Smooth muscle cell (in vitro differentiated cells): ENCODE results near the gene MYEOV. TPM values are rescaled to one million over a fixed set of nuclear protein-coding genes. Genes with fewer than 3 reads are reported as not detected.

ENCODE experiments used
- DNase-seq: peaks from one replicate; lab custom pipeline; 2025; ENCODE audit not compliant: unreplicated experiment; lab: John Stamatoyannopoulos, UW
- H2AFZ ChIP-seq: fragments of 200-600 bp; sonication (generic); 2 replicates; pipeline ENCODE4 v1.6.0; 2016; ENCODE audit warnings: antibody characterized with exemption, low read depth, mild to moderate bottlenecking
- H3F3A ChIP-seq: fragments of 200-600 bp; sonication (generic); 2 replicates; pipeline ENCODE4 v1.6.0; 2017; ENCODE audit warnings: antibody characterized with exemption, low read depth
- H3K27ac ChIP-seq: fragments of 200-600 bp; sonication (generic); 2 replicates; pipeline ENCODE4 v1.5.1; 2016; ENCODE audit warnings: low read depth, mild to moderate bottlenecking
- H3K27me3 ChIP-seq: fragments of 200-600 bp; sonication (generic); 2 replicates; pipeline ENCODE4 v1.6.1; 2016; ENCODE audit warnings: low read depth, mild to moderate bottlenecking
- H3K36me3 ChIP-seq: fragments of 200-600 bp; sonication (generic); 2 replicates; pipeline ENCODE4 v1.5.1; 2016; ENCODE audit warnings: low read depth
- H3K4me1 ChIP-seq: fragments of 200-600 bp; sonication (generic); 2 replicates; pipeline ENCODE4 v1.5.1; 2016; ENCODE audit warnings: low read depth
- H3K4me2 ChIP-seq: fragments of 200-600 bp; sonication (generic); 2 replicates; pipeline ENCODE4 v1.6.0; 2016; ENCODE audit warnings: mild to moderate bottlenecking
- H3K4me3 ChIP-seq: fragments of 200-600 bp; sonication (generic); 2 replicates; pipeline ENCODE4 v1.5.1; 2016; ENCODE audit warnings: mild to moderate bottlenecking
- H3K79me2 ChIP-seq: fragments of 200-600 bp; sonication (generic); 2 replicates; pipeline ENCODE4 v1.6.0; 2016; ENCODE audit warnings: low read depth, mild to moderate bottlenecking
- H3K9ac ChIP-seq: fragments of 200-600 bp; sonication (generic); 2 replicates; pipeline ENCODE4 v1.6.0; 2016; ENCODE audit warnings: low read depth
- H3K9me3 ChIP-seq: fragments of 200-600 bp; sonication (generic); replicated peaks from 2 replicates; pipeline ENCODE4 v1.5.1; 2016; ENCODE audit warnings: low read depth
- H4K20me1 ChIP-seq: fragments of 200-600 bp; sonication (generic); 2 replicates; pipeline ENCODE4 v1.6.0; 2016; ENCODE audit warnings: low read depth
- CTCF ChIP-seq: fragments of 200-600 bp; sonication (generic); IDR thresholded peaks from 2 replicates; pipeline ENCODE4 v1.5.1; 2017; ENCODE audit warnings: borderline replicate concordance, mild to moderate bottlenecking, antibody characterized with exemption; ENCODE audit not compliant: insufficient read depth, poor library complexity, severe bottlenecking
- WGBS: methylation state at CpG from one replicate; pipeline ENCODE4 v1.1.7; 2016; ENCODE audit warnings: low lambda C conversion rate; 5-methylcytosine and 5-hydroxymethylcytosine counted together
- polyA plus RNA-seq: library from polyadenylated mRNA; unstranded; fragments of >200 nt; fragmentation: Nextera tagmentation; extraction: Ambion mirVana; gene quantifications from 2 replicates; pipeline ENCODE4 v1.2.1, GENCODE V29; 2016
- total RNA-seq: library from RNA; depleted of rRNA; stranded (reverse); fragments of >200 nt; gene quantifications from 2 replicates; pipeline ENCODE4 v1.2.3, GENCODE V29; 2014

The MYEOV gene
- total and polyA plus RNA-seq, 2 experiments from 2014 or later = 1.1 TPM; not detected in 1

GRCh38 chr11:69269388-69269787 lies 24.6 kb upstream of the MYEOV start:
- Histone ChIP-seq H3K27ac (no peak overlapping the region), H4K20me1 (no peaks in the 10 kb centered on the region), H3K79me2 (no peaks in the 10 kb centered on the region), H3F3A (no peaks in the 10 kb centered on the region), H3K9me3 (no peaks in the 10 kb centered on the region), H3K36me3 (no peaks in the 10 kb centered on the region), H3K4me1 (no peaks in the 10 kb centered on the region), H3K4me3 (no peak overlapping the region), H3K4me2 (no peak overlapping the region), H3K27me3 (peaks cover 4% of the 10 kb centered on the region), H3K9ac (no peak overlapping the region), H2AFZ (no peak overlapping the region)
- 95% methylated on average over 4 of the region's 4 CpGs for WGBS
- no peak for TF ChIP-seq CTCF
- no peak for DNase-seq

GRCh38 chr11:69269926-69270697 lies 23.8 kb upstream of the MYEOV start:
- Histone ChIP-seq H3K4me2 (no peak overlapping the region), H3K27me3 (peaks cover 4% of the 10 kb centered on the region), H3K36me3 (no peaks in the 10 kb centered on the region), H3K9me3 (no peaks in the 10 kb centered on the region), H3K4me1 (no peaks in the 10 kb centered on the region), H3K4me3 (no peak overlapping the region), H3K27ac (no peak overlapping the region), H2AFZ (no peak overlapping the region), H3F3A (no peaks in the 10 kb centered on the region), H3K79me2 (no peaks in the 10 kb centered on the region), H3K9ac (no peak overlapping the region), H4K20me1 (no peaks in the 10 kb centered on the region)
- no peak for TF ChIP-seq CTCF
- DNase-seq = no peak
- WGBS = 91% methylated on average over 21 of the region's 21 CpGs

GRCh38 chr11:69270941-69271340 lies 23.0 kb upstream of the MYEOV start:
- Histone ChIP-seq H3K79me2 (no peaks in the 10 kb centered on the region), H3K36me3 (no peaks in the 10 kb centered on the region), H3K4me1 (no peaks in the 10 kb centered on the region), H3K9ac (no peak overlapping the region), H3K9me3 (no peaks in the 10 kb centered on the region), H3K4me3 (no peak overlapping the region), H3K27ac (no peak overlapping the region), H3K27me3 (peaks cover 4% of the 10 kb centered on the region), H3K4me2 (no peak overlapping the region), H3F3A (no peaks in the 10 kb centered on the region), H4K20me1 (no peaks in the 10 kb centered on the region), H2AFZ (no peak overlapping the region)
- no peak for DNase-seq
- no peak for TF ChIP-seq CTCF
- WGBS = 93% methylated on average over 7 of the region's 7 CpGs

- Histone ChIP-seq H4K20me1 (no peaks in the 10 kb centered on the region), H3K4me2 (no peak overlapping the region), H3K79me2 (no peaks in the 10 kb centered on the region), H3K27me3 (peaks cover 4% of the 10 kb centered on the region), H3K9me3 (no peaks in the 10 kb centered on the region), H3K4me1 (no peaks in the 10 kb centered on the region), H2AFZ (no peak overlapping the region), H3F3A (no peaks in the 10 kb centered on the region), H3K36me3 (no peaks in the 10 kb centered on the region), H3K27ac (no peak overlapping the region), H3K9ac (no peak overlapping the region), H3K4me3 (no peak overlapping the region)
- no peak for DNase-seq
- WGBS = 92% methylated on average over 3 of the region's 3 CpGs
- no peak for TF ChIP-seq CTCF
Measured at GRCh38 chr11:69272055-69272454, 21.9 kb upstream of the MYEOV start.
